Nephron (organoid): ENCODE results near the gene TDRD6.

ENCODE experiments used
- H3K27ac Mint-ChIP-seq, 3 experiments: 2 replicates each; pipeline ENCODE4 v1.8.0; 2020; ENCODE audit warnings: mixed read lengths in 3 of 3, mild to moderate bottlenecking in 2 of 3, moderate library complexity in 1 of 3
- H3K27me3 Mint-ChIP-seq: 2 replicates; pipeline ENCODE4 v1.8.0; 2021; ENCODE audit warnings: low read depth, mild to moderate bottlenecking, moderate library complexity, mixed read lengths
- H3K36me3 Mint-ChIP-seq: 2 replicates; pipeline ENCODE4 v1.8.0; 2020; ENCODE audit warnings: low read depth, mixed read lengths
- H3K4me1 Mint-ChIP-seq: 2 replicates; pipeline ENCODE4 v1.8.0; 2020; ENCODE audit warnings: mixed read lengths
- H3K4me3 Mint-ChIP-seq, 3 experiments: 2 replicates each; pipeline ENCODE4 v1.8.0; 2020; ENCODE audit warnings: mild to moderate bottlenecking in 3 of 3, mixed read lengths in 3 of 3, moderate library complexity in 2 of 3
- H3K9me3 Mint-ChIP-seq: 2 replicates; pipeline ENCODE4 v1.8.0; 2020; ENCODE audit warnings: mixed read lengths
- CTCF ChIP-seq, 3 experiments: fragments of 200-600 bp; sonication (generic); IDR thresholded peaks; one replicate each; pipeline ENCODE4 v1.5.0; 2021; ENCODE audit warnings: antibody characterized with exemption in 3 of 3; ENCODE audit not compliant: unreplicated experiment in 3 of 3

TDRD6 gene

GRCh38 chr6:46653439-46654195 lies 34.1 kb upstream of the TDRD6 start:
- Mint-ChIP-seq H3K9me3 (no peaks in the 10 kb centered on the region), H3K4me1 (peaks cover 29% of the 10 kb centered on the region), H3K36me3 (peaks cover 7% of the 10 kb centered on the region), H3K4me3 (peak overlapping the region; percentile 86 to 95 (median 92)), H3K27me3 (peaks cover 14% of the 10 kb centered on the region), H3K27ac (peak overlapping the region in 1 of 3 experiments; percentile 64)
- no peak for TF ChIP-seq CTCF (IDR thresholded peaks at IDR 0.05; ENCODE audit: unreplicated experiment in 3 of 3)

GRCh38 chr6:46655803-46656202 lies 31.9 kb upstream of the TDRD6 start:
- Mint-ChIP-seq H3K36me3 (peaks cover 9% of the 10 kb centered on the region), H3K4me1 (peaks cover 17% of the 10 kb centered on the region), H3K27me3 (peaks cover 14% of the 10 kb centered on the region), H3K27ac (no peak overlapping the region), H3K4me3 (peak overlapping the region; percentile 27 to 69 (median 46)), H3K9me3 (no peaks in the 10 kb centered on the region)
- peak in 2 of 3 experiments; percentile 19 to 43 for TF ChIP-seq CTCF (IDR thresholded peaks at IDR 0.05; ENCODE audit: unreplicated experiment in 3 of 3)

- Mint-ChIP-seq H3K9me3 (no peaks in the 10 kb centered on the region), H3K4me3 (no peak overlapping the region), H3K27me3 (peaks cover 12% of the 10 kb centered on the region), H3K4me1 (peaks cover 5% of the 10 kb centered on the region), H3K27ac (no peak overlapping the region), H3K36me3 (peaks cover 9% of the 10 kb centered on the region)
- TF ChIP-seq CTCF (IDR thresholded peaks at IDR 0.05; ENCODE audit: unreplicated experiment in 3 of 3), result no peak
Observed at GRCh38 chr6:46657642-46658041, 30.0 kb upstream of the TDRD6 start.

GRCh38 chr6:46661483-46661882 lies 26.2 kb upstream of the TDRD6 start:
- Mint-ChIP-seq H3K27ac (no peak overlapping the region), H3K27me3 (no peaks in the 10 kb centered on the region), H3K4me3 (no peak overlapping the region), H3K9me3 (no peaks in the 10 kb centered on the region), H3K4me1 (no peaks in the 10 kb centered on the region), H3K36me3 (peaks cover 6% of the 10 kb centered on the region)
- TF ChIP-seq CTCF (IDR thresholded peaks at IDR 0.05; ENCODE audit: unreplicated experiment in 3 of 3), result no peak

GRCh38 chr6:46667377-46667776 lies 20.3 kb upstream of the TDRD6 start:
- H3K4me1 Mint-ChIP-seq, result no peaks in the 10 kb centered on the region

More at GRCh38 chr6:46667377-46667776, 20.3 kb upstream of the TDRD6 start:
- Mint-ChIP-seq H3K27ac (no peak overlapping the region), H3K4me3 (no peak overlapping the region), H3K27me3 (no peaks in the 10 kb centered on the region), H3K36me3 (peaks cover 14% of the 10 kb centered on the region), H3K9me3 (no peaks in the 10 kb centered on the region)
- TF ChIP-seq CTCF (IDR thresholded peaks at IDR 0.05; ENCODE audit: unreplicated experiment in 3 of 3), result no peak
